ENCODE data around the gene SHROOM4. TPM values are rescaled to one million over a fixed set of nuclear protein-coding genes. Genes with fewer than 3 reads are reported as not detected.

Gene SHROOM4
- polyA plus RNA-seq, 1 donor from 2014 or later: not detected

DNA sequence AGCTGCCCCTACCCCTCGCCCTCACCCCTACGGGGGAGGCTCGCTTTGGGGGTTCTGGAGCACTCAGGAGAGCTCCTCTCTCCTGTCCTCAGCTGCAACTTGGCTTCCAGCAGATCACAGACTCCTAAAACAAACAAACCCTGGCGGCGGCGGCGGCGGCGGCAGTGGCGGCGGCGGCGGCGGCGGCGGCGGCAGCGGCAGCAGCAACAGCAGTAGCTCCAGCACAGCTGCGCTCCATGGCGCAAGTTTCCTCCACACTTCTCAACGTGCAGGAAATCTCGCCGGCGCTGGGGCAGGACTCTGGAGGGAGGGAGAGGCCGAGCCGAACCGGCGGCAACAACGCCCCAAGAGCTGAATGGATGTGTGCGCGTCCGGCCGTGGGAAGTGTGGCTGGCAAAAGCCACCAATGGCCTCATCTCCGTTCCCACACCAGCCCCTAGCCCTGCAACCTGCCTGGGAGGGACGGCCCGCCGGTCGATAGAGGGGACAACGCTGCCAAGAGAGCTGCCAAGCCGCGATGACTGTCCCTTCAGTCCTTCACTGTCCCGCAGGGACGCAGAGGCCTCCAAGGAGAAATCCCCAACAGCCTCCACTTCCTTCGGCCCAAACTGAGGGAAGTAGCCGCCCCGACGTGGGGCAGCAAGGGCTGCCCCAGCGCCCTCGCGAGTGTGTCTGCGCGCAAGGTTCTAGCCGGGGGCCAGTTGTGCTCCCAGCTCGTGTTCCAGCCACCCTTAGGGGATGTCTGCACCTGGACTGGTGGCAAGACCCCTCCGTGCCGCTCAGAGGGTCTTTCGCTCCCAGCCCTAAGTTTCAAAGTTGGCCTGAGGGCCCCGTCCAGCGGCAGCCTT lies 775 bp downstream of the SHROOM4 start:
- H3K36me3 Mint-ChIP-seq: no peaks in the 10 kb centered on the region
- H3K27ac Mint-ChIP-seq: no peak overlapping the region
- H3K4me1 Mint-ChIP-seq: no peaks in the 10 kb centered on the region
- peaks cover 0 to 4% (median 0%) of the 10 kb centered on the region in 3 donors for H3K9me3 Mint-ChIP-seq
- peaks cover 33% of the 10 kb centered on the region for H3K27me3 Mint-ChIP-seq
- H3K4me3 Mint-ChIP-seq: no peak overlapping the region

DNA sequence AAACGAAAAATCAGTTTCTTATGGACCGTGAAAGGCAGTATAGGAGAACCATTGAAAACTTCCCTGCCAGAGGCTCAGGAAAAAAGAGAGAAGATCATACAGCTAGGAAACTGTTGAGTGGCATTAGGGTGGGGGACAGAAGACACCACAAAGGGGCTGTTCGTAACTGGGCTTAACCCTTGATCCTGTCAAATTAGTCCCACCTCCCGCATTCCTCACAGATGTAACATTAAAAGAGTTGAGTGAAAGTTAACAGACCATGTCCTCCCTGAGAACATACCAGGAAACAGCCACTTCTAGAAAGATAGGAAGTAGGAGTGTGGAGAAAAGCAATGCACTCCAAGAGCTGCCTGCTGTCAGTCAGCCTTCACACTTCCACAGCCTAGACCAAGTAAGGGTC lies 8.7 kb downstream of the SHROOM4 start:
- Mint-ChIP-seq H3K36me3 (no peaks in the 10 kb centered on the region), H3K4me3 (no peak overlapping the region), H3K4me1 (no peaks in the 10 kb centered on the region), H3K9me3 (peaks cover 0 to 4% (median 0%) of the 10 kb centered on the region in 3 donors), H3K27me3 (peaks cover 4% of the 10 kb centered on the region), H3K27ac (no peak overlapping the region)

DNA sequence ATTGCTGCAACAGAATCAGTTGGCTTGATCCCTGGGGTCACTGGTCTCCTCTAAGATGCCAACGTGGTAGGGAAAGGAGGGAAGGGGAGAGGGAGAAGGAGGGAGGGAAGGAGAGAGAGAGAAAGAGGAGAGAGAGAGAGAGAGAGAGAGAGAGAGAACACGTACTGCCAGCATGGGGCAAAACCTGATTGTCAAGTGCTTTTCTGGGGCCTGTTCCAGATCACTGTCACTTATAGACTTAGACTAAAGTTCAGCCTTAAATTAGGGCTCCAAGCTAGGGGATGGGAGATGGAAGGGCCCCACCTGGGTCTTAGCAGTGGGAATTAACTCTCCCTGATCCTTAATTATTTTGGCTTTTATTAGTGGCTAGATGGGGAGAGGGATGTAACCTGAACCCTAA lies 12.9 kb downstream of the SHROOM4 start:
- Mint-ChIP-seq H3K36me3 (no peaks in the 10 kb centered on the region), H3K27ac (no peak overlapping the region), H3K4me3 (no peak overlapping the region), H3K9me3 (peaks cover 0 to 4% (median 0%) of the 10 kb centered on the region in 3 donors), H3K4me1 (no peaks in the 10 kb centered on the region), H3K27me3 (no peaks in the 10 kb centered on the region)

- Mint-ChIP-seq H3K27me3 (no peaks in the 10 kb centered on the region), H3K9me3 (peaks cover 0 to 4% (median 0%) of the 10 kb centered on the region in 3 donors), H3K27ac (no peak overlapping the region)
Observed at GRCh38 chrX:50799531-50799961, 14.4 kb downstream of the SHROOM4 start.

GRCh38 chrX:50798783-50799182 lies 15.2 kb downstream of the SHROOM4 start:
- no peaks in the 10 kb centered on the region for H3K27me3 Mint-ChIP-seq
- no peaks in the 10 kb centered on the region for H3K36me3 Mint-ChIP-seq
- no peak overlapping the region for H3K27ac Mint-ChIP-seq
- H3K4me1 Mint-ChIP-seq: no peaks in the 10 kb centered on the region
- peaks cover 0 to 4% (median 0%) of the 10 kb centered on the region in 3 donors for H3K9me3 Mint-ChIP-seq
- no peak overlapping the region for H3K4me3 Mint-ChIP-seq

More at GRCh38 chrX:50799531-50799961, 14.4 kb downstream of the SHROOM4 start:
- H3K4me1 Mint-ChIP-seq: no peaks in the 10 kb centered on the region
- H3K4me3 Mint-ChIP-seq: no peak overlapping the region
- H3K36me3 Mint-ChIP-seq: no peaks in the 10 kb centered on the region

- Mint-ChIP-seq H3K36me3 (no peaks in the 10 kb centered on the region), H3K9me3 (peaks cover 0 to 7% (median 0%) of the 10 kb centered on the region in 3 donors), H3K27me3 (peaks cover 6% of the 10 kb centered on the region), H3K27ac (no peak overlapping the region), H3K4me3 (no peak overlapping the region), H3K4me1 (no peaks in the 10 kb centered on the region)
Observed at GRCh38 chrX:50787099-50787498, 26.9 kb downstream of the SHROOM4 start.

- no peaks in the 10 kb centered on the region for H3K36me3 Mint-ChIP-seq
- H3K27me3 Mint-ChIP-seq: peaks cover 6% of the 10 kb centered on the region
- no peaks in the 10 kb centered on the region for H3K4me1 Mint-ChIP-seq
- no peak overlapping the region for H3K4me3 Mint-ChIP-seq
- no peak overlapping the region for H3K27ac Mint-ChIP-seq
- H3K9me3 Mint-ChIP-seq: no peaks in the 10 kb centered on the region
Observed at GRCh38 chrX:50780144-50780543, 33.9 kb downstream of the SHROOM4 start.

- Mint-ChIP-seq H3K27me3 (peaks cover 6% of the 10 kb centered on the region), H3K36me3 (no peaks in the 10 kb centered on the region), H3K4me1 (no peaks in the 10 kb centered on the region), H3K9me3 (no peaks in the 10 kb centered on the region), H3K4me3 (no peak overlapping the region), H3K27ac (no peak overlapping the region)
Observed at GRCh38 chrX:50779694-50780093, 34.3 kb downstream of the SHROOM4 start.

DNA sequence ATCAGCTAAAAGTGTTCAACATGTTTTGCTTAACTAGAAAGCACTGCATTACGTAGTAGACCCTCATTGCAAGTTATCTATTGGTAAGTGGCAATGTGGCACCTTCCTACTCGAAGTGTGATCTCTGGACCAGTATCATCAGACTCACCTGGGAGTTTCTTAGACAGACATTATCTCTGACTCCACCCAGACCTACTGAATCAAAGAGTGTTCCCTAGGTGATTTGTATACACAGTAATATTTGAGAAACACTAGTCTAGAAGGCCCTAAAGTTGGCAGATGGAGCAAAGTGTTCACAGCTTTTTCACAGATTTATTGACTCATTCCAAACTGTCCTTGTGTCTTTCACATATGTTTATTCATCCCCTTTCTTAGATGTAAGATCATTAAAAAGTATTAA lies 35.7 kb downstream of the SHROOM4 start:
- Mint-ChIP-seq H3K9me3 (no peaks in the 10 kb centered on the region), H3K36me3 (no peaks in the 10 kb centered on the region), H3K4me3 (no peak overlapping the region), H3K4me1 (no peaks in the 10 kb centered on the region), H3K27ac (no peak overlapping the region), H3K27me3 (peaks cover 6% of the 10 kb centered on the region)

DNA sequence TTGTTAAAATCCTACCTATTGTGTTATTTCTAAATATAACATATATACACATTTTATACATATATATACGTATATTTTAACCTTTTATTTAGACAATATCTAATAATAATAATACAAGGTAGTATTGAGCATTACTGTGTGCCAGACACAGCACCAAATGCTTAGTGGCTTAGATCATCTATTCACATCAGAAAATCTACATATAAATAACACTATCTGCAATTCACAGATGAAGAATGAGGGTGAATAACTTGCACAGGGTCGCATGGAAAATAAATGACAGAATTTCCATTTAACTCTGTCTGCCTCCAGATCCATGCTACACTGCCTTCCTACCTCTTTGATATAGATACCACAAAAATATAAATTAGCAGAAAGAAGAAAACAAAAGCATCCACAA lies 37.7 kb downstream of the SHROOM4 start:
- H3K36me3 Mint-ChIP-seq: no peaks in the 10 kb centered on the region
- H3K4me1 Mint-ChIP-seq: no peaks in the 10 kb centered on the region
- no peak overlapping the region for H3K4me3 Mint-ChIP-seq
- H3K27me3 Mint-ChIP-seq: peaks cover 5% of the 10 kb centered on the region
- H3K9me3 Mint-ChIP-seq: no peaks in the 10 kb centered on the region
- no peak overlapping the region for H3K27ac Mint-ChIP-seq

- H3K27me3 Mint-ChIP-seq: peaks cover 2% of the 10 kb centered on the region
- H3K27ac Mint-ChIP-seq: no peak overlapping the region
- H3K4me3 Mint-ChIP-seq: no peak overlapping the region
- no peaks in the 10 kb centered on the region for H3K36me3 Mint-ChIP-seq
- no peaks in the 10 kb centered on the region for H3K9me3 Mint-ChIP-seq
- no peaks in the 10 kb centered on the region for H3K4me1 Mint-ChIP-seq
Observed at GRCh38 chrX:50771382-50771781, 42.6 kb downstream of the SHROOM4 start.

- no peaks in the 10 kb centered on the region for H3K36me3 Mint-ChIP-seq
- no peak overlapping the region for H3K4me3 Mint-ChIP-seq
- no peaks in the 10 kb centered on the region for H3K9me3 Mint-ChIP-seq
- H3K27me3 Mint-ChIP-seq: peaks cover 5% of the 10 kb centered on the region
- no peak overlapping the region for H3K27ac Mint-ChIP-seq
- no peaks in the 10 kb centered on the region for H3K4me1 Mint-ChIP-seq
Observed at GRCh38 chrX:50770702-50771101, 43.3 kb downstream of the SHROOM4 start.

DNA sequence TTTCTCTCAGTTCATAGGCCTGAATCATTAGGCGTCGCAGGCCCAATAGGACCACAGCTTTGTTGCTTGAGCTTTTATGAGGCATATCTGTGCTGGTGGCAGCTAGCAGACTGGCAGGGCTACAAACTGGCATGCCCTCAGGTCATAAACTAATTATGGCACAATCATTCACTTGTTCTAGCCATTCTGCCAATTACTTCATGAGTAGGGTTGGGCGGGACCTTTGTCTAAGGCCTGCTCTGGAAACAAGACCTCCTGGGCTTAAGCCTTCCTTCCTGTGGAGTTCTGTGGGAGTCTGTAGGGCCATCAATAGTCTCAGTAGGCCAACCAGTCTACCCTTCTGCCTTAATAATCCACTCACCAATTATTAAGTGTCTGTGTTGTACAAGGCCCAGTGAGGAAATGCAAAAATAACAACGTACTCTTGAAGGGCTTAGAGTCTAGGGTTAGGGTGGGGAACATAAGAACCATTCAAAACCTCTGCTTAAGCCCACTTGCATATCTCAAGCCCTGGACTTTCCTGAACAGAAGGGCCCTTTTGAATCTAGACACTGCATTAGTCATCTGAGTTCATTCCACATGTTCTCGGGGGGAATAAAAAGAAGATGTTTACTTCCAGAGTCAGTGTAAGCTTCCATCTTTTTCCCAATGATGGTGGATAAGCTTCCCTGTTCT lies 44.5 kb downstream of the SHROOM4 start:
- no peaks in the 10 kb centered on the region for H3K9me3 Mint-ChIP-seq
- H3K4me1 Mint-ChIP-seq: no peaks in the 10 kb centered on the region
- H3K36me3 Mint-ChIP-seq: no peaks in the 10 kb centered on the region
- peaks cover 7% of the 10 kb centered on the region for H3K27me3 Mint-ChIP-seq
- no peak overlapping the region for H3K27ac Mint-ChIP-seq
- no peak overlapping the region for H3K4me3 Mint-ChIP-seq

- no peaks in the 10 kb centered on the region for H3K4me1 Mint-ChIP-seq
- H3K36me3 Mint-ChIP-seq: no peaks in the 10 kb centered on the region
- H3K27ac Mint-ChIP-seq: no peak overlapping the region
- no peaks in the 10 kb centered on the region for H3K9me3 Mint-ChIP-seq
- no peak overlapping the region for H3K4me3 Mint-ChIP-seq
- peaks cover 9% of the 10 kb centered on the region for H3K27me3 Mint-ChIP-seq
Observed at GRCh38 chrX:50768801-50769200, 45.2 kb downstream of the SHROOM4 start.

GRCh38 chrX:50765986-50766385 lies 48.0 kb downstream of the SHROOM4 start:
- peaks cover 10% of the 10 kb centered on the region for H3K27me3 Mint-ChIP-seq
- peaks cover 0 to 1% (median 0%) of the 10 kb centered on the region in 3 donors for H3K4me1 Mint-ChIP-seq
- no peak overlapping the region for H3K27ac Mint-ChIP-seq
- H3K9me3 Mint-ChIP-seq: no peaks in the 10 kb centered on the region
- no peak overlapping the region for H3K4me3 Mint-ChIP-seq
- no peaks in the 10 kb centered on the region for H3K36me3 Mint-ChIP-seq

DNA sequence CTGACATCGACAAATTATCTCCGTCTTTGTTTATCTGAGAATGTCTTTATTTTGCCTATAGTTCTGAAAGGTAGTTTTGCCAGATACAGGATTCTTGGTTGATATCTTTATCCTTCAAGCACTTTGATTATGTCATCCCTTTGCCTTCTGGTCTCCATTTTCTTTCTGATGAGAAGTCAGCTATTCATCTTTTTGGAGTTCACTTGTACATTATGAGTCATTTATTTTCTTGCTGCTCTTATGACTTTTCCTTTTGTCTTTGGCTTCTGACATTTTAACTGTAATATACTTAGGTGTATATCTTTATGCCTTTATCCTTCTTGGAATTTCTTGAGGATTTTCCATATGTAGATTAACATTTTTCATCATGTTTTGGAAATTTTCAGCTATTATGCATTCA lies 51.4 kb downstream of the SHROOM4 start:
- Mint-ChIP-seq H3K27me3 (peaks cover 10% of the 10 kb centered on the region), H3K4me1 (peaks cover 0 to 1% (median 0%) of the 10 kb centered on the region in 3 donors), H3K27ac (no peak overlapping the region), H3K36me3 (no peaks in the 10 kb centered on the region), H3K9me3 (no peaks in the 10 kb centered on the region), H3K4me3 (no peak overlapping the region)

All from IgD-negative memory B cell (primary cell).